T47D (cell line): ENCODE measurements around the gene OR52L1.

Source experiments
- DNase-seq, 2 experiments: peaks; one replicate each; pipeline versions ENCODE4 v3.0.0 to v3.0.0-alpha.2; 2011 to 2012; ENCODE audit warnings: low read depth in 1 of 2, low spot score in 1 of 2
- JUND ChIP-seq: IDR thresholded peaks from 2 replicates; pipeline ENCODE4 v1.6.1; 2012; ENCODE audit warnings: low read depth
- in situ Hi-C: cut with HindIII; loops from 2 replicates; pipeline ENCODE4 v1.10.0; 2016; ENCODE audit warnings: low sequenced_read_pairs, low pct_unique_long_range_greater_than_20kb

The OR52L1 gene

GRCh38 chr11:5986885-5987284 is at the start of gene OR52L1:
TSS of gene OR52L1 (minus strand) at chr11:5986985. CDS start at chr11:5986930, 55 bp downstream.
- in situ Hi-C loops: no loop called here
- no peak for DNase-seq
- TF ChIP-seq JUND: no peak

DNA sequence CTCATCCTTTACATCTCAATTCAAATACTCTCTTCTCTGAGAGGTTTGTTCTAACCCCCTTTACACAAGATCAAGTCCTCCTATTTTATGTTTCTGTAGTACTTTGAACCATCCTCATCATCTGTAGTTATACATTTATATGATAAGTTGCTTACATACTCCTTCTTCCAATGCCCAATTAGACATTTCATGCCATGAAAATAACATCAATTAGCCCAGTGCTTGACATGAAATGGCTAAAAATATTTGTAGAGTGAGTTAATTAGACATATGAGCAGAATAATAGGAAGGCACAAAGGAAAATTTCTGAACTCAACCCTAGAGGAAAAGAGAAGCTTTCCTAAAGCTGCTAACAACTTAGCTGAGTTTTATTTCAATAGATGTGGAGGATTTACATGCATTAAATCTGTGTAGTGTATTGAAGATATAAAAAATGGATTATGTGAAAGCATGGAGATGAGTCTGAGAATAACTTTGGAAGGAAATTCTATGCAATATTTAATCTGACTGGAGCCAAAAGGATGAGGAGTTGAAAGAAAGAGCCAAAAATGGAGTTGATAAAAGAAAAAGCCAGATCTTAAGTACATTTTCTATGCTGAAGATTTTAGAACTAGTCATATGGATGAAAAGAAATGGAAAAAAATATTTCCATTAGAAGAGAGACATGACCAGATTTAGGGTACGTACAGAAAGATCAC is 44.1 kb upstream of the OR52L1 start, which contains the start of gene OR56A1:
TSS of gene OR56A1 (minus strand) at position 51 of the 698 bp plus-strand sequence. CDS start 3,066 bp downstream, outside the sequence.
- DNase-seq: no peak
- in situ Hi-C loops: no loop called here
- TF ChIP-seq JUND: no peak

DNA sequence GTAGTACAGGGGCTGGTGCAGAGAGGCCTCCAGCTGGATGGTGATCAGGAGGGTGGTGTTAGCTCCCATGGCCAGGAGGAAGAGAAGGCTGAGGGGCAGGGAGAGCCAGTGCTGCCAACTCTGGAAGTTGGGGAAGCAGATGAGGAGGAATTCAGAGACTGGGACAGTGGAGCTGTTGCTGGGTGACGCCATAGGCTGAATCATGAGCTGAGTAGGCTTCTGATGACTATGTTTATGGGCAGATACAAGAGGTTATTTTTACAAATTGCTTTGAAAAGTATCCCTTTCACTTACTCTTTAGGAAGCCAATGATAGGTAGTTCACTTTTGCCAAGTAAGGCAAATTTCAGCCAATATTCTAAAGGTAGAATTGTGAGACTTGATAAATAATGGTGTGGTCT is 40.7 kb upstream of the OR52L1 start:
- no peak for DNase-seq
- in situ Hi-C loops: no loop called here
- no peak for TF ChIP-seq JUND

DNA sequence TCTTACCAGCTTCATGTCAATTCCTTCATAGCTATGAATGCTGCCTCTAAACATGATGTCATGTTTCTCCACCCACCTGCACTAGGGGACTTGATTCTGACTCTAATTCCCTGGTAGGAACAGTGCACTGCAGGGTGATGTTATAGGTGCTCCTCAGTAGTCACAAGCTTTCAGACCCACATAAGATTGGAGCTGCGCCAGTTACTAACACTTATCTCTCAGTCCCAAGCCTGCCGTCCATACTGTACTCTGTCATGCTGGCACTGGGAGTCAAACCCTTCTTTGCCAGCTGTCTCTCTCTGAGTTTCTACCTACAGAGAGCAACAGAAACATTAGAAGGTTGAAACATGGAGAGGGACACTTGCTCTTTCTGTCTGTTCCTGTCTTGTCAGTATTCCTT is 38.3 kb upstream of the OR52L1 start:
- in situ Hi-C loops: no loop called here
- DNase-seq: no peak
- no peak for TF ChIP-seq JUND

DNA sequence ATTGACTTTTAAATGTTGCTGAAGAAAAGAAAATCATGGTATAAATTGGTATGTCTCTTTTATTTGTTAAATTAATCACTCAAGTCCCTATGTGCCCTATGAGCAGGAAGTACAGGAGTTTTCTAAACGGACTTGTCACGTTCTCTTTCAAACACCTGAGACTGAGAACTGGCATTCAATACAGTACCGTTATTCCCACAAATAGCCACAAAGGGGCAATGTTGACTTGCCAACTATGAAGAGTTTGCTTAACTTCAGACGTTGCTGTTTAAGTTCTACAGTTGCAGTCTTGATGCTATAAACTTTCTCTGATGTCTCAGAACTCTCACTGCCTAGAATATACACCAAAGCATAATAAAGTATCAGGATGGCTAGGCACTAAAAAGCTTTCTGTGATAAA is 36.2 kb upstream of the OR52L1 start:
- peak; percentile 16 to 69 for DNase-seq
- in situ Hi-C loops: no loop called here
- no peak for TF ChIP-seq JUND

DNA sequence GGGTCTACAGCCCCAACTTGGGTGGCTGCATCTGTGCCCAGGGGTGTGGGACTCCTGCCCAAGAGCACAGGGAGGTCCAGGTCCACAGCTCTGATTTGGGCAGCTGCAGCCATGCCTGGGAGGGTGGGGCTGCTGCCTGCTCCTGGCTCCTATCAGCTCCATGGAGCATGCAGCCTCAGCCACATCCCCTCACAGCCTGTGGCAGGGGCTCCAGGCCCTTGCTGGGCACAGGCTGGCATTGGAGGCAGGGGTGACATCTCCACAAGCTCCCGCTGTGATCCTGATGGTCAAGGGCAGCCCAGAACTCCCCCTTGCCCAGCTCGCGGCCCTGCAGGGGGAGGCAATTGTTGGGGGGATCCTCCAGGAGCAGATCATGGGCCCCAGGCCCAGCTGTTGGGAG is 26.3 kb upstream of the OR52L1 start:
- no peak for DNase-seq
- in situ Hi-C loops: no loop called here
- TF ChIP-seq JUND: no peak

GRCh38 chr11:6012035-6012668 is 25.4 kb upstream of the OR52L1 start:
- in situ Hi-C loops: no loop called here
- no peak for DNase-seq
- no peak for TF ChIP-seq JUND

DNA sequence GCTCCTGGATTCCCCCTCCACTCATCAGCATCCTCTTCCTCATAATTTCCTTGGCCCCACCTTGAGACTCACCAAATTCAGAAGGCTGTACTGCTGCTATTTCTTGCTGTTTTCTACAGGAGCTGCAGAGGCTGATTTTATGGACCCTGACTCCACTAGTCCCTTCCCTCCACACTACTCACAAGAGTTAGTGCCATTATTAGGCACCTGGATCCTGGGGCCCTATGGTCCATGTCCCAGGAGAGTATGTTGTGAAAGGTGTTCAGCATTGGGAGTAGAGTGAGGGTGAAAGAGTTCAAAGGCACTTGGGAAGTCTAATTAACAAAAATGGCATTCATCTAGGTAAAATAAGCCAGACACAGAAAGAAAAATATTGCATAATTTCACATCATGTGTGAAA is 20.1 kb upstream of the OR52L1 start, which contains the start of gene OR56A4:
TSS of gene OR56A4 (minus strand) at position 101 of the 400 bp plus-strand sequence. CDS start 3,954 bp downstream, outside the sequence.
- in situ Hi-C loops: no loop called here

GRCh38 chr11:6006395-6006794 is 19.6 kb upstream of the OR52L1 start:
- TF ChIP-seq JUND: no peak
- no peak for DNase-seq
- in situ Hi-C loops: no loop called here

More for the DNA sequence above, 20.1 kb upstream of the OR52L1 start, which contains the start of gene OR56A4:
- TF ChIP-seq JUND: no peak
- DNase-seq: no peak

- DNase-seq: no peak
- in situ Hi-C loops: no loop called here
- TF ChIP-seq JUND: no peak
Observed at GRCh38 chr11:6002202-6002699, 15.5 kb upstream of the OR52L1 start.

DNA sequence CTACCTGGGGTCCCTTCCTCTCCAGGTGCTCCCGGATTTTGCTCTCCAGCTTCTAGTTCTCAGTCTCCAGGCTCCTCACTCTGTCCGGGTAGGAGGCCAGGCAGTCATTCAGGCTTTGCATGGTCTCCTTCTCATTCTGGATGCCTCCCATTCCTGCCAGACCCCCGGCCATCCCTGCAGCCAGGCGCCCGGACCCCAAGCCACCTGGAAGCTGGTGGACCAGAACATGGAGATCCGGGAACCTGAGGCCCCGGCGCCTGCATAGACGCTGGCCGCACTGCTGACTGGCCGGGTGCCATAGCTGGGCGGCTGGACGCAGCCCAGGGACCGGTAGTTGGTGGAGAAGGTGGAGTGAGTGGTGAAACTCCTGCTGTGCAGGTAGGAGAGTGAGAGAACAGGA is 8.0 kb upstream of the OR52L1 start:
- no peak for DNase-seq
- no peak for TF ChIP-seq JUND
- in situ Hi-C loops: no loop called here

- TF ChIP-seq JUND: no peak
- in situ Hi-C loops: no loop called here
- peak; percentile 11 to 31 for DNase-seq
Observed at GRCh38 chr11:5992604-5993251, 5.9 kb upstream of the OR52L1 start.

GRCh38 chr11:5992150-5992549 is 5.4 kb upstream of the OR52L1 start:
- in situ Hi-C loops: no loop called here
- TF ChIP-seq JUND: no peak
- DNase-seq: no peak
